HepG2 (cell line): Measurements from ENCODE around the gene NAGK. TPM values are rescaled to one million over a fixed set of nuclear protein-coding genes. Genes with fewer than 3 reads are reported as not detected.
A peak's percentile ranks its signal among the peaks of the same experiment; 100 is the strongest.

Experiments used
- CAMTA2 ChIP-seq: sonication (generic); formaldehyde crosslinking; IDR thresholded peaks from 2 replicates; pipeline ENCODE4 v1.4.0; 2020; ENCODE audit warnings: mild to moderate bottlenecking, missing genetic modification reagents, borderline replicate concordance
- CEBPB ChIP-seq: IDR thresholded peaks from 2 replicates; pipeline ENCODE4 v1.6.1; 2011; ENCODE audit warnings: low read depth, low read length, improper control_type of control experiment, borderline replicate concordance
- HES4 ChIP-seq: sonication (generic); formaldehyde crosslinking; IDR thresholded peaks from 2 replicates; pipeline ENCODE4 v1.9.0; 2021; ENCODE audit warnings: mild to moderate bottlenecking, missing genetic modification reagents, borderline replicate concordance
- HNRNPL ChIP-seq: fragments of 200-400 bp; formaldehyde crosslinking; IDR thresholded peaks from 2 replicates; pipeline ENCODE4 v1.6.1; 2017; ENCODE audit warnings: mild to moderate bottlenecking, low read depth, low read length
- HOXA3 ChIP-seq: sonication (generic); formaldehyde crosslinking; IDR thresholded peaks from 2 replicates; pipeline ENCODE4 v1.5.0; 2020; ENCODE audit warnings: missing genetic modification reagents
- KAT7 ChIP-seq: IDR thresholded peaks from 2 replicates; pipeline ENCODE4 v1.6.1; 2018; ENCODE audit warnings: borderline replicate concordance, missing compliant biosample characterization
- KLF11 ChIP-seq: IDR thresholded peaks from 2 replicates; pipeline ENCODE4 v1.6.1; 2016; ENCODE audit warnings: missing compliant biosample characterization
- MAFF ChIP-seq: IDR thresholded peaks from 2 replicates; pipeline ENCODE4 v1.6.1; 2011; ENCODE audit warnings: low read depth, low read length, improper control_type of control experiment
- MEF2D ChIP-seq: sonication (generic); formaldehyde crosslinking; IDR thresholded peaks from 2 replicates; pipeline ENCODE4 v1.5.1; 2020; ENCODE audit warnings: mild to moderate bottlenecking, missing genetic modification reagents
- RARG ChIP-seq: sonication (generic); formaldehyde crosslinking; IDR thresholded peaks from 2 replicates; pipeline ENCODE4 v1.4.0; 2020; ENCODE audit warnings: low read depth, mild to moderate bottlenecking, missing genetic modification reagents
- TCF7 ChIP-seq: sonication (generic); IDR thresholded peaks from 2 replicates; pipeline ENCODE4 v1.6.1; 2016; ENCODE audit warnings: antibody characterized with exemption, low read depth
- THAP11 ChIP-seq: IDR thresholded peaks from 2 replicates; pipeline ENCODE4 v1.6.1; 2016; ENCODE audit warnings: missing biosample characterization, missing genetic modification reagents
- TOPORS ChIP-seq: sonication (generic); formaldehyde crosslinking; IDR thresholded peaks from 2 replicates; pipeline ENCODE4 v1.8.0; 2023; ENCODE audit warnings: mild to moderate bottlenecking, missing genetic modification reagents
- YY1 ChIP-seq: IDR thresholded peaks from 2 replicates; pipeline ENCODE4 v1.6.1; 2011; ENCODE audit warnings: low read length, low read depth, moderate library complexity, mild to moderate bottlenecking; ENCODE audit not compliant: insufficient read depth, insufficient replicate concordance
- ZBTB10 ChIP-seq: sonication (generic); formaldehyde crosslinking; IDR thresholded peaks from 2 replicates; pipeline ENCODE4 v1.4.0; 2020; ENCODE audit warnings: missing genetic modification reagents, borderline replicate concordance
- ZFP41 ChIP-seq: sonication (generic); formaldehyde crosslinking; IDR thresholded peaks from 2 replicates; pipeline ENCODE4 v1.4.0; 2020; ENCODE audit warnings: mild to moderate bottlenecking, missing genetic modification reagents, borderline replicate concordance
- ZFP62 ChIP-seq: sonication (generic); formaldehyde crosslinking; IDR thresholded peaks from 2 replicates; pipeline ENCODE4 v1.4.0; 2020; ENCODE audit warnings: missing genetic modification reagents
- ZNF414 ChIP-seq: sonication (generic); formaldehyde crosslinking; IDR thresholded peaks from 2 replicates; pipeline ENCODE4 v1.5.0; 2020; ENCODE audit warnings: missing genetic modification reagents
- ZNF484 ChIP-seq: sonication (generic); formaldehyde crosslinking; IDR thresholded peaks from 2 replicates; pipeline ENCODE4 v1.5.1; 2020; ENCODE audit warnings: mild to moderate bottlenecking, low read depth, missing genetic modification reagents, borderline replicate concordance
- ZNF567 ChIP-seq: sonication (generic); formaldehyde crosslinking; IDR thresholded peaks from 2 replicates; pipeline ENCODE4 v1.8.1; 2023; ENCODE audit warnings: mild to moderate bottlenecking, missing genetic modification reagents, borderline replicate concordance
- ZNF652 ChIP-seq: IDR thresholded peaks from 2 replicates; pipeline ENCODE4 v1.6.1; 2016; ENCODE audit warnings: low read depth, borderline replicate concordance
- polyA plus RNA-seq, 8 experiments: library from polyadenylated mRNA; depleted of rRNA in 3 of 8; stranded (reverse) in 7 of 8; unstranded in 1 of 8; fragments of >200 nt; fragmentation: Illumina TruSeq in 4 of 8; extraction: Trizol in 4 of 8; gene quantifications; 2 replicates each; pipeline versions ENCODE4 v1.2.1 to v1.2.3, GENCODE V29; 2011 to 2016; ENCODE audit warnings: low read depth in 4 of 8, missing spikeins in 1 of 8, mixed read lengths in 1 of 8; ENCODE audit not compliant: insufficient read depth in 1 of 8
- total RNA-seq, 5 experiments: library from RNA; depleted of rRNA; stranded (reverse); fragments of >200 nt; fragmentation: Illumina TruSeq; extraction: Trizol; gene quantifications; 2 replicates each; pipeline ENCODE4 v1.2.3, GENCODE V29; 2016; ENCODE audit warnings: low read depth in 1 of 5
- TF ChIP-seq, protein P1 (sequence below): IDR thresholded peaks from 2 replicates; pipeline ENCODE4 v1.6.1; 2016; ENCODE audit warnings: missing compliant biosample characterization, missing genetic modification reagents, borderline replicate concordance
- TF ChIP-seq, protein P2 (sequence below): sonication (generic); formaldehyde crosslinking; conservative IDR thresholded peaks from 2 replicates; pipeline ENCODE4 v1.5.0; 2020; ENCODE audit warnings: missing genetic modification reagents

NAGK gene
- total and polyA plus RNA-seq, 2 of the 13 experiments (the other 11 are each of a cell fraction or from before 2014, with no cell fraction given), result 24.4 to 35.2 TPM

- TF ChIP-seq, protein P1, sequence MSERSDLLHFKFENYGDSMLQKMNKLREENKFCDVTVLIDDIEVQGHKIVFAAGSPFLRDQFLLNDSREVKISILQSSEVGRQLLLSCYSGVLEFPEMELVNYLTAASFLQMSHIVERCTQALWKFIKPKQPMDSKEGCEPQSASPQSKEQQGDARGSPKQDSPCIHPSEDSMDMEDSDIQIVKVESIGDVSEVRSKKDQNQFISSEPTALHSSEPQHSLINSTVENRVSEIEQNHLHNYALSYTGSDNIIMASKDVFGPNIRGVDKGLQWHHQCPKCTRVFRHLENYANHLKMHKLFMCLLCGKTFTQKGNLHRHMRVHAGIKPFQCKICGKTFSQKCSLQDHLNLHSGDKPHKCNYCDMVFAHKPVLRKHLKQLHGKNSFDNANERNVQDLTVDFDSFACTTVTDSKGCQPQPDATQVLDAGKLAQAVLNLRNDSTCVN (CRISPR knock-in tag), result no peak; the same call in none of the 2 replicates
- TF ChIP-seq, protein P2, sequence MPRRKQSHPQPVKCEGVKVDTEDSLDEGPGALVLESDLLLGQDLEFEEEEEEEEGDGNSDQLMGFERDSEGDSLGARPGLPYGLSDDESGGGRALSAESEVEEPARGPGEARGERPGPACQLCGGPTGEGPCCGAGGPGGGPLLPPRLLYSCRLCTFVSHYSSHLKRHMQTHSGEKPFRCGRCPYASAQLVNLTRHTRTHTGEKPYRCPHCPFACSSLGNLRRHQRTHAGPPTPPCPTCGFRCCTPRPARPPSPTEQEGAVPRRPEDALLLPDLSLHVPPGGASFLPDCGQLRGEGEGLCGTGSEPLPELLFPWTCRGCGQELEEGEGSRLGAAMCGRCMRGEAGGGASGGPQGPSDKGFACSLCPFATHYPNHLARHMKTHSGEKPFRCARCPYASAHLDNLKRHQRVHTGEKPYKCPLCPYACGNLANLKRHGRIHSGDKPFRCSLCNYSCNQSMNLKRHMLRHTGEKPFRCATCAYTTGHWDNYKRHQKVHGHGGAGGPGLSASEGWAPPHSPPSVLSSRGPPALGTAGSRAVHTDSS, result no peak; the same call in 1 of the 2 replicates
- TF ChIP-seq TCF7, result no peak
- peak; percentile 89 for TF ChIP-seq TOPORS (CRISPR knock-in tag)
- peak; percentile 88 for TF ChIP-seq ZBTB10 (CRISPR knock-in tag)
- no peak for TF ChIP-seq ZFP62
- TF ChIP-seq RARG (CRISPR knock-in tag), result peak; percentile 94
- TF ChIP-seq HNRNPL, result peak; percentile 65; the same call in 1 of the 2 replicates
- peak; percentile 97 for TF ChIP-seq ZNF567 (CRISPR knock-in tag)
- TF ChIP-seq CAMTA2 (CRISPR knock-in tag), result peak; percentile 85; the same call in 1 of the 2 replicates
- peak; percentile 90 for TF ChIP-seq YY1
- TF ChIP-seq MAFF, result no peak
- TF ChIP-seq MEF2D (CRISPR knock-in tag), result peak; percentile 95
- peak; percentile 55; the same call in 1 of the 2 replicates for TF ChIP-seq ZNF484 (CRISPR knock-in tag)
- TF ChIP-seq ZNF414, result peak; percentile 97
- peak; percentile 21; the same call in 1 of the 2 replicates for TF ChIP-seq ZFP41
- peak; percentile 88 for TF ChIP-seq HOXA3 (CRISPR knock-in tag)
- TF ChIP-seq KAT7, result peak; percentile 97
- peak; percentile 92 for TF ChIP-seq THAP11 (CRISPR knock-in tag)
- peak; percentile 96 for TF ChIP-seq KLF11 (CRISPR knock-in tag)
- TF ChIP-seq HES4, result peak; percentile 91
- peak; percentile 50 for TF ChIP-seq ZNF652 (CRISPR knock-in tag)
- no peak for TF ChIP-seq CEBPB
Measured at GRCh38 chr2:71068218-71069035, at the start of gene NAGK (continued).
